Heart left ventricle (tissue), 16 donors: Measurements from ENCODE around the gene CX3CR1. TPM values are rescaled to one million over a fixed set of nuclear protein-coding genes. Genes with fewer than 3 reads are reported as not detected.

Experiments used
- ATAC-seq, 4 donors: fragments of 200-7000 bp; cut with Tn5 transposase; one replicate each; pipeline ENCODE4 v1.9.1; 2020 to 2022; ENCODE audit warnings: moderate library complexity in 4 of 4, mild to moderate bottlenecking in 3 of 4, moderate number of reproducible peaks in 1 of 4
- DNase-seq, 5 donors: peaks; one replicate each; pipeline ENCODE4 v3.0.0-alpha.2; 2020
- H3K27ac ChIP-seq, 12 donors: fragments of 200-600 bp; sonication (generic) in 4 of 12; one replicate each; pipeline versions ENCODE4 v1.5.0 to v1.8.0; 2016 to 2022; ENCODE audit warnings: mild to moderate bottlenecking in 2 of 12
- H3K27me3 ChIP-seq, 9 donors: fragments of 200-600 bp; sonication (generic) in 2 of 9; one replicate each; pipeline versions ENCODE4 v1.5.1 to v1.8.0; 2016 to 2022; ENCODE audit warnings: mild to moderate bottlenecking in 3 of 9
- H3K36me3 ChIP-seq, 9 donors: fragments of 200-600 bp; sonication (generic) in 2 of 9; one replicate each; pipeline versions ENCODE4 v1.5.0 to v1.8.0; 2018 to 2022; ENCODE audit warnings: mild to moderate bottlenecking in 2 of 9
- H3K4me1 ChIP-seq, 12 donors: fragments of 200-600 bp; sonication (generic) in 4 of 12; one replicate each; pipeline versions ENCODE4 v1.5.0 to v1.8.0; 2016 to 2022; ENCODE audit warnings: mild to moderate bottlenecking in 3 of 12
- H3K4me3 ChIP-seq, 12 donors: fragments of 200-600 bp; sonication (generic) in 4 of 12; one replicate each; pipeline versions ENCODE4 v1.5.0 to v1.8.0; 2017 to 2022; ENCODE audit warnings: mild to moderate bottlenecking in 9 of 12, moderate library complexity in 4 of 12
- H3K9me3 ChIP-seq, 12 donors: fragments of 200-600 bp; sonication (generic) in 4 of 12; one replicate each; pipeline versions ENCODE4 v1.5.0 to v1.8.0; 2016 to 2022; ENCODE audit warnings: mild to moderate bottlenecking in 1 of 12
- POLR2A ChIP-seq, 2 donors: fragments of 450-650 bp; IDR thresholded peaks; one replicate each; pipeline ENCODE4 v1.6.1; 2017; ENCODE audit warnings: antibody characterized with exemption in 2 of 2, mild to moderate bottlenecking in 2 of 2, moderate library complexity in 2 of 2
- whole genome bisulfite sequencing, 4 donors: extraction: QIAGEN DNeasy Blood & Tissue Kit in 2 of 4; methylation state at CpG; one replicate each; pipeline versions ENCODE4 v1.1.5 to v1.1.7; 2013 to 2018; 5-methylcytosine and 5-hydroxymethylcytosine counted together
- intact Hi-C, 10 donors: fragments of 100-400 bp; cut with DNase I; formaldehyde crosslinking; loops; one replicate each; pipeline versions ENCODE4 v1.11.1 to v1.14.2; 2022
- polyA plus RNA-seq, 2 donors: library from polyadenylated mRNA; stranded (reverse); fragments of 200-250 nt; gene quantifications; one replicate each; pipeline ENCODE4 v1.2.3, GENCODE V29; 2013
- total RNA-seq, 9 donors: library from RNA; depleted of rRNA in 2 of 9; stranded (reverse); fragments of >200 nt in 2 of 9; fragmentation: NEBNext Ultra II Directional in 3 of 9; extraction: Animal tissue kit (Norgen Biotek cat#: 25700) in 3 of 9; gene quantifications; one replicate each; pipeline versions ENCODE4 v1.1.0 to v1.2.4, GENCODE V29; 2016 to 2023
- TF ChIP-seq, protein P1 (sequence below), 12 donors: fragments of 200-600 bp; sonication (generic) in 4 of 12; IDR thresholded peaks; one replicate each; pipeline versions ENCODE4 v1.5.0 to v1.8.0; 2018 to 2022; ENCODE audit warnings: antibody characterized with exemption in 12 of 12, mild to moderate bottlenecking in 5 of 12
- donor health status: ischemic (EF 13 %, LVEDD 7.1; RV severe dilation, severe dysfunction).
- donor health status: healthy with polysubstance abuse.
- donor health status: DM: no; HTN: yes; CAD: no.
- donor health status: DM: no; HTN: no; CAD: no.
- donor health status: ischemic (EF 25% LVEDD 6.9; RV normal size, moderate dysfunction).
- donor health status: ischemic (EF 25% LVEDD 5.7; RV mildly dilated, moderate dysfunction).
- donor health status: healthy.
- donor health status: DM: yes; HTN: yes; CAD: no.
- donor health status: ischemic (EF 35%, LVEDD 5.7; RV mildly dilated, moderate dysfunction).
- donor health status: nonischemic (EF 11% LVEDD 7.7; RV severe dilation, severe dysfunction).
- donor health status: DM: yes; HTN: yes; CAD: no.
- donor health status: PGD.
- donor health status: ischemic (EF 29% LVEDD 5.4; RV normal size, mild dysfunction).
- donor health status: nonischemic (EF 23%, LVEDD 6.1; RV moderate dilation, normal function).

The CX3CR1 gene
- total and polyA plus RNA-seq, 11 donors = 0.14 to 11.4 (median 1.1) TPM

DNA sequence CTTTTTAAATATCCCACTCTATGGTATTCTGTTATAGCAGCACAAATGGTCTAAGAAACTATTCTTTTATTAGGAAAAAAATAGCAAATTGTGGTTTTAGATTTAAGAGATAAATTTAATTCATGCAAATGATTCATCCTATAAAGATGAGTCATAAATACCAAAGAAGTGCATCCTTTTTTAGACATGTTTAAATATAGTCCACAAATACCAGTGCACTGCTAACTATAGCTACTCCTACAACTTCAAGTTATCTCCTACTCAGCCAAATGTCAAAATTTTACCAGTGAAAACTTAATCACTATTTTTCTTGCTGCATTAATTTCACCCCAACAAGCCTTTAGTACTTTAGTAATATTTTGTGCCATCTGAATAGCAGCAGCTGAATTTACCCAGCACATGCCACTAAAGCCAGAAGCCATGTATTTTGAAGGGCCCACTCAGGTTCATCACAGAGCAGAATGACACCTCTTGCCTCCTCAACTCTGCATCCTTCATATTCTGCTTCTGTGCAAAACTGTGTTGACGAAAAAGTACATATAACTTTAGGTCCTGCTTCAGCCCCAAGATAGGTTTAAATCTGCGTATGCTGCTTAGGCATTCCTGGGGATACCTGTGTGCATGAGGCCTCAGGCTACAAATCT lies 24.9 kb downstream of the CX3CR1 start:
- WGBS, 4 donors = 39 to 49% (median 48%) methylated on average over 2 of the region's 2 CpGs
- intact Hi-C loops = no loop called here
- no peaks in the 10 kb centered on the region for H3K9me3 ChIP-seq
- H3K36me3 ChIP-seq = no peaks in the 10 kb centered on the region
- DNase-seq (no peak), ATAC-seq (peak in 2 of 4 donors; percentile 47 to 62)
- peak overlapping the region in 5 of 12 donors; percentile 5 to 79 (median 15) for H3K27ac ChIP-seq
- H3K4me1 ChIP-seq = peaks cover 0 to 63% (median 9%) of the 10 kb centered on the region in 12 donors
- H3K27me3 ChIP-seq = no peaks in the 10 kb centered on the region
- no peak overlapping the region for H3K4me3 ChIP-seq
- TF ChIP-seq, protein P1, sequence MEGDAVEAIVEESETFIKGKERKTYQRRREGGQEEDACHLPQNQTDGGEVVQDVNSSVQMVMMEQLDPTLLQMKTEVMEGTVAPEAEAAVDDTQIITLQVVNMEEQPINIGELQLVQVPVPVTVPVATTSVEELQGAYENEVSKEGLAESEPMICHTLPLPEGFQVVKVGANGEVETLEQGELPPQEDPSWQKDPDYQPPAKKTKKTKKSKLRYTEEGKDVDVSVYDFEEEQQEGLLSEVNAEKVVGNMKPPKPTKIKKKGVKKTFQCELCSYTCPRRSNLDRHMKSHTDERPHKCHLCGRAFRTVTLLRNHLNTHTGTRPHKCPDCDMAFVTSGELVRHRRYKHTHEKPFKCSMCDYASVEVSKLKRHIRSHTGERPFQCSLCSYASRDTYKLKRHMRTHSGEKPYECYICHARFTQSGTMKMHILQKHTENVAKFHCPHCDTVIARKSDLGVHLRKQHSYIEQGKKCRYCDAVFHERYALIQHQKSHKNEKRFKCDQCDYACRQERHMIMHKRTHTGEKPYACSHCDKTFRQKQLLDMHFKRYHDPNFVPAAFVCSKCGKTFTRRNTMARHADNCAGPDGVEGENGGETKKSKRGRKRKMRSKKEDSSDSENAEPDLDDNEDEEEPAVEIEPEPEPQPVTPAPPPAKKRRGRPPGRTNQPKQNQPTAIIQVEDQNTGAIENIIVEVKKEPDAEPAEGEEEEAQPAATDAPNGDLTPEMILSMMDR (IDR thresholded peaks at IDR 0.05) = no peak
- TF ChIP-seq POLR2A (IDR thresholded peaks at IDR 0.05) = no peak

DNA sequence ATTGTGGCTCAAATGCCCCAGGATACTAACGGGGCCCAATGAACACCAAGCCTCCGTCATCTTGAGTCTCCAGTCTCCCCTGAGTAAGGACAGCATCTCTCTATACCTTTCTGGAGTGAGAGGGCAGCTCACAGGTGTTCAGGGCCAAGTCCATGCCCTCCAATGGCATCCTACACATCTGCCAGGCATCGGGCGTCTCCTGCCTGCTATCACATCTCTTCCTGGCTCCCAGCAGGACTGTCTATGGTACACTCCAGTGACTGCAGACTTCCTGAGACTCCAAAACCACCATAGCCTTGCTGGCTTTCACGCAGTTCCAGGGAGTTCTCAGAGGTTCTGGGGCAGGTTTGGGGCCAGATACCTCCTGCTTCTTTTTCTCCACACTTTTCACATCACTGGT lies 28.3 kb downstream of the CX3CR1 start:
- no peak for ATAC-seq
- Histone ChIP-seq H3K36me3 (no peaks in the 10 kb centered on the region), H3K4me1 (peaks cover 0 to 57% (median 11%) of the 10 kb centered on the region in 12 donors), H3K4me3 (no peak overlapping the region), H3K27ac (no peak overlapping the region), H3K9me3 (no peaks in the 10 kb centered on the region), H3K27me3 (no peaks in the 10 kb centered on the region)
- TF ChIP-seq, protein P1 (IDR thresholded peaks at IDR 0.05) = no peak
- TF ChIP-seq POLR2A (IDR thresholded peaks at IDR 0.05) = no peak
- intact Hi-C loops = no loop called here
- 86 to 96% (median 90%) methylated on average over 5 of the region's 5 CpGs for WGBS, 4 donors
- no peak for DNase-seq

DNA sequence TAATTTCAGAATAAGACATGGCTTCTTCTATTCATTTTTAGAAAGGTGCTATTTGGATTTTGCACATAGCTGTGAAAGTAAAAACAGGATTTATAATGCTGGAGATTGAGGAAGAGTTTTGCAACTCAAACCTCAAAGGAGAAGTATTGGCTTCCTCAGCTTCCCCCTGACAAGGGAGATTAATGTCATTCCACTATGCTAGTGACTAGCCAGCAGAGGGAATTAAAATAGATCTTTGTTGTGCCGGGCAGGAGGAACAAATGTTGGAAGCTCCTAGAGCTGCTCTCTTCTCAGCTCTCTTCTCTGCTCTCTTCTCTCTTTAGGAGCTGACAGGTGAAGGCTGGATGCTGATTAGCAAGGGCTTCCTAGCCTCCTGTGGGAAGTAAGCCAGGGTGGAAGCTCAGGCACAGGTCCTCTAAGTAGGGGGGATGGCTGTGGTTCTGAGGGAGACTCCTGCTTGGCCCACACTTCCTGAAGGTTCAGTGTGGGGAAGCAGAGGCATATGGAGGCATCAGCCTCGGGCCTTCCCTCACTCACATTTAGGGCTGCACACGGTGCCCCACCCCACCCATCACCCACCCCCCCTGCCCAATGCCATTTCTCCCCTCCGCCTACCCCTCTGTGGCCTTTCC lies 29.6 kb downstream of the CX3CR1 start:
- no peaks in the 10 kb centered on the region for H3K36me3 ChIP-seq
- H3K4me3 ChIP-seq = no peak overlapping the region
- peak overlapping the region in 6 of 12 donors; percentile 22 to 82 (median 42) for H3K27ac ChIP-seq
- DNase-seq (no peak), ATAC-seq (peak; percentile 41 to 83 (median 77))
- H3K4me1 ChIP-seq = peaks cover 0 to 43% (median 9%) of the 10 kb centered on the region in 12 donors
- H3K9me3 ChIP-seq = no peaks in the 10 kb centered on the region
- WGBS, 4 donors = 46 to 57% (median 51%) methylated on average over 4 of the region's 4 CpGs
- intact Hi-C loops = no loop called here
- no peak for TF ChIP-seq POLR2A (IDR thresholded peaks at IDR 0.05)
- TF ChIP-seq, protein P1 (IDR thresholded peaks at IDR 0.05) = no peak
- H3K27me3 ChIP-seq = no peaks in the 10 kb centered on the region

DNA sequence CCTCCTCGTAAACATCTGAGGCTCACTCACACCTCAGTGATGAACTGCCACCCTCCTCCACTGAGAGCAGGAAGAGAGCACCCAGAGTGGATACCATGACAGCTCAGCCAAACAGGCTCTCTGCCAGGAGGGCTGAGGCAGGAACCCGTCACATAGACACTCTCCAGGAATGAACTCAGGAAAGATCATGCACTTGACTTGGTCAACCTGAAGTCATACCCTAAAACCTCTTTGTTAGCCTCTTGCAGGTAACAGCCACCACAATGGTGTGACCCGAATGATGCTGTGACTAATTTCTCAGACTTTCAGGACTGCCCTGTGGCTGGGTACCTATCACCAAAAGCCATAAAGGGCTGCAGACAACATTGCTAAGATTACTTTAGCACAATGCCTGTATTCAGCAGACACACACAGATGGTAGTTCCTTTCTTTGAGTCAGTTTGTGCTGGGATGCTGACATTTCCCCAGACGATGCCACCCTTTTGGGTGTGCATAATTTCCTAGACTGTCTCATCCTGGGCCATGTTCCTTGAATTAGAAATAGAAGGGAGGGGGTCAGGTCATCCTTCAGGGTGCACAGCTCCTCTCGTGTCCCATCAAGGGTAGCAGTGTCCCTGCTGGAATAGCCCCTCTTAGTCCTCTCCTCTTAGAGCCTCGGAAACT lies 30.3 kb downstream of the CX3CR1 start:
- H3K27ac ChIP-seq = peak overlapping the region in 4 of 12 donors; percentile 22 to 82 (median 46)
- 67 to 73% (median 70%) methylated on average over 6 of the region's 6 CpGs for WGBS, 4 donors
- no peak overlapping the region for H3K4me3 ChIP-seq
- H3K9me3 ChIP-seq = peaks cover 0 to 1% (median 0%) of the 10 kb centered on the region in 12 donors
- no peaks in the 10 kb centered on the region for H3K27me3 ChIP-seq
- DNase-seq (peak in 1 of 5 donors; percentile 49), ATAC-seq (peak in 3 of 4 donors; percentile 49 to 79 (median 76))
- TF ChIP-seq, protein P1 (IDR thresholded peaks at IDR 0.05) = no peak
- no peak for TF ChIP-seq POLR2A (IDR thresholded peaks at IDR 0.05)
- no peaks in the 10 kb centered on the region for H3K36me3 ChIP-seq
- intact Hi-C loops = no loop called here
- H3K4me1 ChIP-seq = peaks cover 0 to 37% (median 9%) of the 10 kb centered on the region in 12 donors
